Activated naive CD8-positive, alpha-beta T cell treated with anti-CD3 and anti-CD28 coated beads for 36 hours (primary cell): ENCODE measurements around the gene IFNB1. TPM values are rescaled to one million over a fixed set of nuclear protein-coding genes. Genes with fewer than 3 reads are reported as not detected.

ENCODE experiments used
- DNase-seq: peaks from one replicate; pipeline ENCODE4 v3.0.0; 2021
- H3K27ac Mint-ChIP-seq: one replicate; pipeline ENCODE4 v1.8.0; 2022; ENCODE audit warnings: mild to moderate bottlenecking, moderate library complexity, mixed read lengths
- H3K27me3 Mint-ChIP-seq: one replicate; pipeline ENCODE4 v1.8.0; 2022; ENCODE audit warnings: mild to moderate bottlenecking, mixed read lengths
- H3K36me3 Mint-ChIP-seq: one replicate; pipeline ENCODE4 v1.8.0; 2021; ENCODE audit warnings: mild to moderate bottlenecking, mixed read lengths
- H3K4me1 Mint-ChIP-seq: one replicate; pipeline ENCODE4 v1.8.0; 2021; ENCODE audit warnings: mixed read lengths
- H3K4me3 Mint-ChIP-seq: one replicate; pipeline ENCODE4 v1.8.0; 2022; ENCODE audit warnings: mild to moderate bottlenecking, moderate library complexity, mixed read lengths
- H3K9me3 Mint-ChIP-seq: one replicate; pipeline ENCODE4 v1.8.0; 2022; ENCODE audit warnings: mixed read lengths
- total RNA-seq, 2 experiments: library from RNA; stranded (reverse); gene quantifications; one replicate each; pipeline ENCODE4 v1.2.3, GENCODE V29; 2021

IFNB1 gene
- total RNA-seq, 2 experiments from 2014 or later = 0.62 to 1.2 TPM

- no peak overlapping the region for H3K27ac Mint-ChIP-seq
- H3K27me3 Mint-ChIP-seq = no peaks in the 10 kb centered on the region
- H3K4me3 Mint-ChIP-seq = no peak overlapping the region
- peaks cover 13% of the 10 kb centered on the region for H3K9me3 Mint-ChIP-seq
- peaks cover 20% of the 10 kb centered on the region for H3K36me3 Mint-ChIP-seq
- peaks cover 29% of the 10 kb centered on the region for H3K4me1 Mint-ChIP-seq
- no peak for DNase-seq
These were observed 6.6 kb upstream of the IFNB1 start for GRCh38 chr9:21084242-21084850.

- peaks cover 11% of the 10 kb centered on the region for H3K9me3 Mint-ChIP-seq
- no peak overlapping the region for H3K4me3 Mint-ChIP-seq
- peaks cover 18% of the 10 kb centered on the region for H3K36me3 Mint-ChIP-seq
- H3K27ac Mint-ChIP-seq = peak overlapping the region; percentile 47
- DNase-seq = no peak
- peaks cover 36% of the 10 kb centered on the region for H3K4me1 Mint-ChIP-seq
- H3K27me3 Mint-ChIP-seq = no peaks in the 10 kb centered on the region
These were observed 4.9 kb upstream of the IFNB1 start for GRCh38 chr9:21082671-21083070.

- peak overlapping the region; percentile 75 for H3K27ac Mint-ChIP-seq
- H3K4me3 Mint-ChIP-seq = peak overlapping the region; percentile 40
- H3K36me3 Mint-ChIP-seq = peaks cover 16% of the 10 kb centered on the region
- DNase-seq = no peak
- H3K4me1 Mint-ChIP-seq = peaks cover 36% of the 10 kb centered on the region
- no peaks in the 10 kb centered on the region for H3K27me3 Mint-ChIP-seq
- peaks cover 10% of the 10 kb centered on the region for H3K9me3 Mint-ChIP-seq
These were observed 4.3 kb upstream of the IFNB1 start for GRCh38 chr9:21081999-21082398.

GRCh38 chr9:21081451-21081850, 3.7 kb upstream of the IFNB1 start:
- Mint-ChIP-seq H3K4me3 (peak overlapping the region; percentile 29), H3K27me3 (no peaks in the 10 kb centered on the region), H3K4me1 (peaks cover 36% of the 10 kb centered on the region), H3K9me3 (peaks cover 10% of the 10 kb centered on the region), H3K36me3 (peaks cover 13% of the 10 kb centered on the region), H3K27ac (peak overlapping the region; percentile 75)
- DNase-seq = no peak

GRCh38 chr9:21080793-21081192, 3.1 kb upstream of the IFNB1 start:
- peaks cover 36% of the 10 kb centered on the region for H3K4me1 Mint-ChIP-seq
- H3K36me3 Mint-ChIP-seq = peaks cover 12% of the 10 kb centered on the region
- no peaks in the 10 kb centered on the region for H3K27me3 Mint-ChIP-seq
- no peak for DNase-seq
- H3K9me3 Mint-ChIP-seq = peaks cover 10% of the 10 kb centered on the region
- H3K27ac Mint-ChIP-seq = no peak overlapping the region
- no peak overlapping the region for H3K4me3 Mint-ChIP-seq

- H3K4me3 Mint-ChIP-seq = no peak overlapping the region
- peak overlapping the region; percentile 35 for H3K27ac Mint-ChIP-seq
- H3K9me3 Mint-ChIP-seq = peaks cover 8% of the 10 kb centered on the region
- H3K4me1 Mint-ChIP-seq = peaks cover 31% of the 10 kb centered on the region
- DNase-seq = no peak
- peaks cover 11% of the 10 kb centered on the region for H3K36me3 Mint-ChIP-seq
- H3K27me3 Mint-ChIP-seq = no peaks in the 10 kb centered on the region
These were observed 960 bp upstream of the IFNB1 start for GRCh38 chr9:21078702-21079101.

GRCh38 chr9:21075484-21075883, 2.3 kb downstream of the IFNB1 start:
- DNase-seq = no peak
- Mint-ChIP-seq H3K27ac (no peak overlapping the region), H3K4me3 (no peak overlapping the region), H3K27me3 (no peaks in the 10 kb centered on the region), H3K9me3 (peaks cover 8% of the 10 kb centered on the region), H3K4me1 (peaks cover 9% of the 10 kb centered on the region), H3K36me3 (peaks cover 8% of the 10 kb centered on the region)

GRCh38 chr9:21070906-21071305, 6.8 kb downstream of the IFNB1 start:
- Mint-ChIP-seq H3K4me1 (no peaks in the 10 kb centered on the region), H3K27ac (no peak overlapping the region), H3K9me3 (no peaks in the 10 kb centered on the region), H3K36me3 (no peaks in the 10 kb centered on the region), H3K4me3 (no peak overlapping the region), H3K27me3 (no peaks in the 10 kb centered on the region)
- DNase-seq = no peak

GRCh38 chr9:21070171-21070571, 7.6 kb downstream of the IFNB1 start:
- Mint-ChIP-seq H3K9me3 (no peaks in the 10 kb centered on the region), H3K27ac (no peak overlapping the region), H3K4me3 (no peak overlapping the region), H3K4me1 (no peaks in the 10 kb centered on the region), H3K36me3 (no peaks in the 10 kb centered on the region), H3K27me3 (no peaks in the 10 kb centered on the region)
- DNase-seq = no peak

- H3K27ac Mint-ChIP-seq = peak overlapping the region; percentile 74
- H3K4me3 Mint-ChIP-seq = no peak overlapping the region
These were observed 16.7 kb downstream of the IFNB1 start for GRCh38 chr9:21060919-21061561.

GRCh38 chr9:21056931-21057330, 20.8 kb downstream of the IFNB1 start:
- no peak for DNase-seq
- H3K36me3 Mint-ChIP-seq = peaks cover 9% of the 10 kb centered on the region

More at GRCh38 chr9:21060919-21061561, 16.7 kb downstream of the IFNB1 start:
- Mint-ChIP-seq H3K4me1 (peaks cover 26% of the 10 kb centered on the region), H3K9me3 (peaks cover 2% of the 10 kb centered on the region), H3K36me3 (peaks cover 9% of the 10 kb centered on the region), H3K27me3 (no peaks in the 10 kb centered on the region)
- peak; percentile 18 for DNase-seq

GRCh38 chr9:21053851-21054250, 23.9 kb downstream of the IFNB1 start:
- DNase-seq = no peak
- Mint-ChIP-seq H3K9me3 (no peaks in the 10 kb centered on the region), H3K27ac (no peak overlapping the region), H3K4me1 (peaks cover 4% of the 10 kb centered on the region), H3K27me3 (no peaks in the 10 kb centered on the region), H3K36me3 (peaks cover 5% of the 10 kb centered on the region), H3K4me3 (no peak overlapping the region)

More at GRCh38 chr9:21056931-21057330, 20.8 kb downstream of the IFNB1 start:
- Mint-ChIP-seq H3K27me3 (no peaks in the 10 kb centered on the region), H3K9me3 (peaks cover 2% of the 10 kb centered on the region), H3K4me1 (peaks cover 25% of the 10 kb centered on the region), H3K4me3 (no peak overlapping the region), H3K27ac (no peak overlapping the region)

- DNase-seq = no peak
These were observed 30.5 kb downstream of the IFNB1 start for GRCh38 chr9:21047281-21047691.

GRCh38 chr9:21043841-21044240, 33.9 kb downstream of the IFNB1 start:
- no peak overlapping the region for H3K4me3 Mint-ChIP-seq
- no peak overlapping the region for H3K27ac Mint-ChIP-seq
- no peaks in the 10 kb centered on the region for H3K27me3 Mint-ChIP-seq
- no peaks in the 10 kb centered on the region for H3K9me3 Mint-ChIP-seq
- peaks cover 6% of the 10 kb centered on the region for H3K36me3 Mint-ChIP-seq
- H3K4me1 Mint-ChIP-seq = peaks cover 13% of the 10 kb centered on the region
- no peak for DNase-seq

More at GRCh38 chr9:21047281-21047691, 30.5 kb downstream of the IFNB1 start:
- H3K9me3 Mint-ChIP-seq = no peaks in the 10 kb centered on the region
- H3K27me3 Mint-ChIP-seq = no peaks in the 10 kb centered on the region
- no peak overlapping the region for H3K4me3 Mint-ChIP-seq
- peaks cover 3% of the 10 kb centered on the region for H3K36me3 Mint-ChIP-seq
- H3K4me1 Mint-ChIP-seq = peaks cover 6% of the 10 kb centered on the region
- no peak overlapping the region for H3K27ac Mint-ChIP-seq

- no peaks in the 10 kb centered on the region for H3K27me3 Mint-ChIP-seq
- H3K4me3 Mint-ChIP-seq = no peak overlapping the region
- H3K27ac Mint-ChIP-seq = no peak overlapping the region
- peaks cover 6% of the 10 kb centered on the region for H3K36me3 Mint-ChIP-seq
- peaks cover 12% of the 10 kb centered on the region for H3K4me1 Mint-ChIP-seq
- no peak for DNase-seq
- H3K9me3 Mint-ChIP-seq = no peaks in the 10 kb centered on the region
These were observed 35.3 kb downstream of the IFNB1 start for GRCh38 chr9:21042466-21042865.

- Mint-ChIP-seq H3K27ac (peak overlapping the region; percentile 54), H3K9me3 (no peaks in the 10 kb centered on the region), H3K4me3 (peak overlapping the region; percentile 12), H3K4me1 (peaks cover 10% of the 10 kb centered on the region), H3K36me3 (peaks cover 9% of the 10 kb centered on the region), H3K27me3 (no peaks in the 10 kb centered on the region)
- no peak for DNase-seq
These were observed 38.4 kb downstream of the IFNB1 start for GRCh38 chr9:21039302-21039701.
